A673 (cell line): Measurements from ENCODE around the gene GATAD2A.

Experiments used
- EZH2 ChIP-seq: fragments of 200-600 bp; sonication (generic); IDR thresholded peaks from 2 replicates; pipeline ENCODE4 v1.6.1; 2017; ENCODE audit warnings: borderline replicate concordance, low read depth, mild to moderate bottlenecking, mixed read lengths, antibody characterized with exemption, low read length; ENCODE audit not compliant: poor library complexity, severe bottlenecking
- TF ChIP-seq, protein P1 (sequence below): fragments of 300-800, 200-600 bp; sonication (generic); conservative IDR thresholded peaks from 2 replicates; pipeline ENCODE4 v1.5.1; 2017; ENCODE audit warnings: low read depth, mild to moderate bottlenecking, antibody characterized with exemption, low read length, moderate library complexity, mixed read lengths

DNA sequence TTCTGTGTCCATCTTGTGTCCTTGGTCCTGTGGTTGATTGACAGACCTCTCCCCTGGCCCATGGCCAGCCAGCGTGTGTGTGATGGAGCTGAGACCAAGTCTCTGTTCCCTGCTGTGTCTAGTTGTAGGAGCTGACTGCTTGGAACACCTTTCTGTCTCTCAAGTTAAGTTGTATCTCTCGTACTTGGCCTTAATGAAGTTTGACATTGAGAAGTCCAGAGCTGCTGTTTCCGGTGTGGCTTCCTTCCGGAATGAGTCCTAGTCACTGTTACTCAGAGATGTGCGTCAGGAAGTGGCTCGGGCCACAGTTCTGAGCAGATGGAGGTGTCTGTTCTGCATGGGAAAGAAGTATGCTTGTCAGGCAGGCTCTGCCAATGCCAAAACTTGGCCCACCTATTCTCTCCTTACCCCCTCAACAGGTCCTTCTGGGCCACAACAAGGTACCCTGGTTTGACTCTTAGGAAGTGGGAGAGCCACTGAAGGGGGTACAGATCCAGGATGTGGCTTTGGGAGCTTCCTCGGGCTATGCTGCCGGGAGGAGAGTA lies 54.3 kb downstream of the GATAD2A start:
- TF ChIP-seq, protein P1, sequence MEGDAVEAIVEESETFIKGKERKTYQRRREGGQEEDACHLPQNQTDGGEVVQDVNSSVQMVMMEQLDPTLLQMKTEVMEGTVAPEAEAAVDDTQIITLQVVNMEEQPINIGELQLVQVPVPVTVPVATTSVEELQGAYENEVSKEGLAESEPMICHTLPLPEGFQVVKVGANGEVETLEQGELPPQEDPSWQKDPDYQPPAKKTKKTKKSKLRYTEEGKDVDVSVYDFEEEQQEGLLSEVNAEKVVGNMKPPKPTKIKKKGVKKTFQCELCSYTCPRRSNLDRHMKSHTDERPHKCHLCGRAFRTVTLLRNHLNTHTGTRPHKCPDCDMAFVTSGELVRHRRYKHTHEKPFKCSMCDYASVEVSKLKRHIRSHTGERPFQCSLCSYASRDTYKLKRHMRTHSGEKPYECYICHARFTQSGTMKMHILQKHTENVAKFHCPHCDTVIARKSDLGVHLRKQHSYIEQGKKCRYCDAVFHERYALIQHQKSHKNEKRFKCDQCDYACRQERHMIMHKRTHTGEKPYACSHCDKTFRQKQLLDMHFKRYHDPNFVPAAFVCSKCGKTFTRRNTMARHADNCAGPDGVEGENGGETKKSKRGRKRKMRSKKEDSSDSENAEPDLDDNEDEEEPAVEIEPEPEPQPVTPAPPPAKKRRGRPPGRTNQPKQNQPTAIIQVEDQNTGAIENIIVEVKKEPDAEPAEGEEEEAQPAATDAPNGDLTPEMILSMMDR: no peak
- TF ChIP-seq EZH2: no peak
